A204.1 (cell line): ENCODE results near the gene CACNA1F.

Experiments
- FAIRE-seq: peaks from 2 replicates; lab custom pipeline; 2012; peaks lifted over from hg19 to GRCh38; lab: Jason Lieb, UNC

The CACNA1F gene

DNA sequence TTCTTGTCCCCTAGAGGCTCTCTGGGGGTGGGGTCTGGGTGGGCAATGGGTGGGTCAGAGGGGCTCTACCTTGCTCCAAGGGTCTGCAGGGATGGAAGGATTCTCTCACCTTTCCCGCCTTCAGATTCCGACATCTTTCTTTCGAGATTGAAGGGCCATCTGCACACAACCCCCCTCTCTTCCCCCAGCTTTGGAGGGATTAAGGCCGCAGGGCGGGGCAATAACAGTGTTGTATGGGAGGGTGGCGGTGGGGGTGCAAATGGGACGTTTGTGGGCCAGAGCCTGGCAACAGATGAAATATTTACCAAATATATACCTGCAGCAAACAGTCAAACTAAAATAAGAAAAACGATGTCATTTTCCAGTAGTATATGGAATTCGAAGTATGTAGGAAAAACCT lies at the start of gene CACNA1F:
TSS of gene CACNA1F (minus strand) at position 165 of the 400 bp plus-strand sequence. CDS start at position 134, 31 bp downstream.
- no peak for FAIRE-seq

DNA sequence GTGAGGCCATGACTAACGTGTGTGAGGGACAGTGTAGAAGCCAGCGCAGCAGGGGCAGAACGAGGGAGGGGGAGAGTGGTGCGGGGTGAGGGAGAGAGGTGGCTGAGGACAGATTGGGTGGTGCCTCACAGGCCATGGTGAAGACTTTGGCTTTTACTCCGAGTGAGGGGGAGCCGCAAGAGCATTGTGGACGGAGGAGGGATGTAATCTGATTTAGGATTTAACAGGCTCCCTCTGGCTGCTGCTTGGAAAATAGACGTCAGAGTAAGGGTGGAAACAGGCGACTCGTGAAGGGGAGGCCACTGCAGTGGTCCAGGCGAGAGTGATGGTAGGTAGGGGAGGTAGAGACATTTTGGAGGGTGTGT lies 49.5 kb upstream of the CACNA1F start:
- no peak for FAIRE-seq

DNA sequence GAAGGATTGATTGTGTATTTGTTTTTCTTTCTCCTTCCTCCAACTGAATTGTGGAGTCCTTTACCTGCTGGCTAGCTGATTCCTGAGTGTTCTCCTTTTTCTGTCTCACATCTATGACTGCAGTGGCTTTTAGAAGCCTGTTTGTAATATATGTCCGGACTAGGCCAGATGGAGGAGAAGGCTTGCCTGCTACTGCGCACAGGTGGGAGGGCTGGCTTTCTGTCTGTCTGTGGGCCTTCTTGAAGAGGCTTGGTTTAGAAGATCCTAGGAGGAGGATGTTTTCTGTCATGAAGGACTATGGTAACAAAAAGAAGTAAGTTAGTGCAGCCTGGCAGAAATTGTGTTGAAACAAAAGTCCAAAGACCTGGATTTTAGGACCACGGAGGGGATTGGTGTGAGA lies 44.9 kb upstream of the CACNA1F start:
- FAIRE-seq: no peak

DNA sequence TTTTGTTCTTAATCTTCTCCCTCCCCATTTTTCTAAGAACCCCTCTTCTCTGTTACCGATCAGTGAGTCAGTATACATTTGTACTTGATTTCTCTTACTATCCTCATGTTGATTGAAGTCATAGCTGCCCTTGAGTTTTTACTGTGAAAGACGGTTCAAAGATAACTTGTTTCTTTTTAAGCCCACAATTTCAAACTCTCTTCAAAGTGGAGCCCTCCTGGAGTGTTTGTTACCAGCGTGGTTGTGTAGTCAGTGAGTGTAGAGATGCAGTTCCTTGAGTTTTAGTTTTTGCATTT lies 44.3 kb upstream of the CACNA1F start:
- FAIRE-seq: no peak

DNA sequence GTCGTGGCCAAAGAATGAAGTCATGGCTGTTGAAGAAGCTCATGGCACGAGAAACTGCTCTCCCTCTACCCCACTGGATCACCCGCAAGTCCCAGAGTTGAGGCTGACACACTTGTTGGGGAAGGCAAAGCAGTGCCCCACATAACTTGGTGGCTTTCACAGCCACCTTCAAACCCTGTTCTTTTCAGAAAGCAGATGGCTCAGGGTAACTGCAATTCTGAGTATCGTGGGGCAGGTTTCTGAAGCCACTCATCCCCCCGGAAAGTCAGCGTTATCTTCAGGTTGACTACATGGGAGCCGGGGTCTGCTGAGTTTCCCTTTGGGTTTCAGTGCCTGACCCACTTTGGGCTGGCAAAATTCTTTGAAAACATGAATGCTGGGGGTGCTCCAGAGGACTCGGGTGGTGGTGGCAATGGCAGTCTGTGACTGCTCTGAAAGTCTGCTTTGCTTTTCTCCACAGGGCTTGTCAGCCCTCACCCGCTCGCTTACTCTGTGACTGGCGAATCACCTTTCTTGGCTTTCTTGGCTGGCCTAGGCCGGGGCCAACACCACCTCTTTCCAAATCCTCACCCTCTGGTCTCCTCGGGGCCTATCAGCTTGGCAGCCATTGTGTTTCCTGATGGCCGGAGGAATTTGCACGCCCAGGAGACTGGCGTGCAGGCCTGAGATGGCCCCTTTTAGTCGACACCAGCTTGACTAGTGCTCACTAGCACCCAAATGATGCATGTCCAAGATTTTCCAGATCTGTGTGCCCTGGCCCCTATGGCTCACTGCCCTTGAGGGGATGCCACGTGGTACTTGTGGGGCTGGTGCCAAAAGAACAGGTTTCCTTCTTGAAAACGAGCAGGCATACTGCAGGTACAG lies 43.8 kb upstream of the CACNA1F start:
- FAIRE-seq: no peak

DNA sequence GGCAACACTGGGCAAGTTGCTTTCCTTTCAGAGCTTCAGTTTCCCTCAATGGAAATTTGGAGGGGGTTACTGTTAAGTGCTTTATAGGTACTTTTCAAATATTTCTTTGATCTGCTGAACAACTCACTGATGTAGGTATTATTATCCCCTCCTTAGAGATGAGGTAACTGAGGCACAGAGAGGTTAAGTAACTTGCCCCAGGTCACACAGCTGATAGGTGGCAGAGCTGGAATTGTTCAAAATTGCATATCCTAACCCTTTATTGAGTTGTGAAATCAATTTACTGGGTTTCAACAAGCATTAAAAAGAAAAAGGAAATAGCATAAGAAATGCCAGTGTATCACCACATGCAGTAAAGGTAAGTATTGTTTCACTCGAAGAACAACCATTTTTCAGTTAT lies 43.1 kb upstream of the CACNA1F start:
- no peak for FAIRE-seq

DNA sequence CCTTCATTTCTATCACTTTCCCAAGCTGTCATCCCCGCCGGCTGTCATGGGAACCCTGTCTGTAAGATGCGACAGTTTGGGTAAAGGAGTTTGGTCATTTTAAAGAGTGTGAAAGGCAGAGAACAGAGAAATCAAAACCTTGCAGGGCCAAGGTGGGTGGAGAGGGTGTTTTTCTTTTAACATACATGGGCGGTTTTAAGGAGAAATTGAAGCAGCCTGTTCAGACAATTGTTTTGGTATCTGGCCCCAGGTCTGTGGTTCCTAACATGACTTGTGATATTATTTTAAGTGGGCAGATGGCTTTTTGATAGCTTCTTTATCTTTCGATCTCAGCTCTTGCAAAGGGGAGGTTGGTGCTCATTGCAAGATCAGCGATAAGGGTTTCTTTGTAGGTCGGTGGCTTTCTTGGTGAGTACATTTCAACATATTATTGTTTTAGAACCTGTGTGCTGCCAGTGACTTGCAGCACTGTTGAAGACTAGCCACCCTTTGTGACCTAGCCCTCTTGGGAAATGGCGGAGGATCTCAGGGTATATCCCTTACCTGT lies 40.1 kb upstream of the CACNA1F start:
- no peak for FAIRE-seq

DNA sequence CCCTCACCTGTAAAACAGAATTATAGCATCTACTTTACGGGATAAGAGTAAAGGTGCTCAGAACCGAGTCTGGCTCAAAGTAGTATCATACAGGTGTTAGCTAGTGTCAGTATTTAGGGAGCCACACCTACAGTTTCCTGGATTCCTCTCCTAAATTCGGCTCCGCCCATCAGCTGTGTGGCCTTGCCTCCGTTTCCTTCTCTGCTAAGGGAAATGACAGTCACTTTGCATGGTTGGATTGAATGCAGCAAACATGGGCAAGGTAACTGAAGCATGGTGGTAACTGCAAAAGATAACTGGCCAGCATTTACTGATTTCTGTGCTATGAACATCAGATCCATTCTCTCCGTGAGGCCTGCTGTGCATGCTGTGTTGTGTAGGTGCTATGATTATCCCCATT lies 39.3 kb upstream of the CACNA1F start:
- FAIRE-seq: no peak

DNA sequence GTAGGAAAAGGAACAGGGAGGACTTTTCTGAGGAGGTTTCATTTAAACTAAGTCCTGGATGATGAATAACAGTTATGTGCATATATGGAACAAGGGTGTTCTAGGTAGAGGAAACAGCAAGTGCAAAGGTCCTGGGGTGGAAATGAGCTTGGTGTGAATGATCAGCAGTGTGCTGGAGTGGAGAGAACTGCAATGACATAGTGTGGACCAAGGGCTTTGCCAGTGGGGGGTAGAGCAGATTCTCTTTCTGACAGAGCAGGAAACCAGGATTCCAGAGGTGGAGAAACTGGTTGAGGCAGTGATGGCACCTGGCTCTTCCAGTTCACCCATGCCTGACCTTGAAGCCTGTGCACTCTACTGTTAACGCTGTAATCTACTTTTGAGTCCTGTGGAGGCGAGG lies 38.2 kb upstream of the CACNA1F start:
- no peak for FAIRE-seq

DNA sequence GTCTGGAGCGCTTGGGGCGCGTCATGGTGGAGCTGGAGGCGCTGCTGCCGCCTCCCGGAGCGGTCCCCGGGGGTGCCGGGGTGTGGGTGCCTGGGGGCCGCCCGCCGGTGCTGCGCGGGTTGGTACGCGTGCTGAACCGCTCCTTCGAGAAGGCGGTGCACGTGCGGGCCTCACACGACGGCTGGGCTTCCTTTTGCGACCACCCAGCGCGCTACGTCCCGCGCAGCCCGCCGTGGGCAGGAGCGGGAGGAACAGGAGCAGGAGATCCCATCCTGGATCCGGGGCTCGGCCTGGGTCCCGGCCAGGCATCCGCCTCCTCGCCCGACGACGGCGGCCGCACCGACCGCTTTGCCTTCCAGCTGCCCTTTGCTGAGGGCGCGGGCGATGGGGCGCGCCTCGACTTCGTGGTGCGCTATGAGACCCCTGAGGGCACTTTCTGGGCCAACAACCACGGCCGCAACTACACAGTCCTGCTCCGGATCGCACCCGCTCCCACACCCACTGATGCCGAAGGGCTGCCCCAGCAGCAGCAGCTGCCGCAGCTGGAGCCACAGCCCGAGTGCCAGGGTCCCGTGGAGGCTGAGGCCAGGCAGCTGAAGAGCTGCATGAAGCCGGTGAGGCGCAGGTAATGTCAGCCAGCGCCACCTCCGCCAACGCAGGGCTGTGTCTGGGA lies 37.2 kb upstream of the CACNA1F start:
- FAIRE-seq: no peak

DNA sequence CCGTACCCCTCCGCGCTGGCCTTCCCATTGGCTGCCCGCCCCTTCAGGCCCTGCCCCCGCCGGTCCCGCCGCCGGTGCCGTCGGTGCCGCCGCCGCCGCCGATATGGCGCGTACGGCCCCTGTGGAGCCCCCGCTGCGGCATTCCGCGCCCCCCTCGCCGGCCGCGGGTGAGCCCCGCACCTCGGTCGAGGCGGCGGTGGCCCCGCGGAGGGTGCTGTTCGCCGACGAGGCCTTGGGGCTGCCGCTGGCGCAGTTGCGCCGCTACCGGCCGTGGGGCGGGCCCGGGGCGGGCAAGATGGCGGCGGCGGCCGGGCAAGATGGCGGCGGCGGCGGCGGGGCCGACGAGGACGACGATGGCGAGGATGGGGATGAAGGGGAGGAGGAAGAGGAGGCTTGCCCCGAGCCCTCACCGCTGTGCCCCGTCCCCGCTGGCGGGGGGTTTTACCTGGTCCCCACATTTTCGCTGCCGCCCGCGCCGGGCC lies 36.7 kb upstream of the CACNA1F start, which contains the start of gene PPP1R3F:
TSS of gene PPP1R3F (plus strand) at position 27 of the 482 bp plus-strand sequence. CDS start at position 104, 77 bp downstream.
- FAIRE-seq: no peak

DNA sequence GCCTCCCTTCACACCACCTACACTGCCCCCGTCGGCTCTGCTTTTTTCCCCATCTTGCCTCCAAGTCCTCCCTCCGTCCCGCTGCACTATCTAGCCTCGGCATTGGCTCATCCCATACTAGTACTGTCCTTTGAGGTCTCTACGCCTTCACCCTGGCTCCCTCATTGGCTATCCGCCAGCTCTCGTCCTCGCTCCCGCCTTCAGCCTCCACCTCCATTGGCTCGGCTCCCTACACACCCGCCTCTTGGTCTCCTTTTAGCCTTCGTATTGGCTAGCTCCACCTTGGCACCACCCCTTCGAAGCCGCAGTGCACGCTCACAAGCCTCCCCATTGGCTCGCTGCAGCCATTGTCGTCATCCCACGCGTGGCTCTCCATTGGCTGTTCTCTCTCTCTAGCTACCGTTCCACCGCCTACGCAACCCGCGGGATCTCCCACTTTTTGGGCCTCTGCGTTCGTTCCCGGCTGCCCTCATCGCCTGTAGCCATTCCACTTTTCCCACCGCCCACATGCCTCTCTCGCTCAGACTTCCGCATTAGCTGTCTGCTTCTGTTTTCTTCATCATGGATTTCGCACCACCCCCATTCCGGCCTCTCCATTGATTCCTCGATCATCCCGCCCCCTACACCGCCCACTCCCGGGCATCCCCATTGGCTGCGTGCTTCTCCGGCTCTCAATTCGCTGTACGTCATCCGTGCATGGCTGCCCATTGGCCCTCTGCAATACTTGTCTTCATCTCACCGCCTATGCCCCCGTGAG lies 36.0 kb upstream of the CACNA1F start:
- FAIRE-seq: peak; percentile 96

DNA sequence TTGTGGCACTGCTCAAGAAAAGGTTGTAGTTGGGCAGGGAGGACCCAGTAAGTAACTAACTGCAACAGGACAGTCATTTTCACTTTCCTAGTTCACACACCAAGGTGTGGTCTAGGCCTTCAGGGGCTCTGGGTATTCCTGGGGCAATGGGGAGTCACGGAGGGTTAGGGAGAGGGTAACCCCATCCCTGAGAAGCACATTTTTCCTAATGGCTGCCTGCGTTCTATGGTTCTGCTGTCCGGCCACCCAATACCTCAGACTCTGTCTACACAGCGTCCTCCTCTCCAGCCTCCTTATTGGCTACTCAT lies 35.5 kb upstream of the CACNA1F start:
- FAIRE-seq: no peak

DNA sequence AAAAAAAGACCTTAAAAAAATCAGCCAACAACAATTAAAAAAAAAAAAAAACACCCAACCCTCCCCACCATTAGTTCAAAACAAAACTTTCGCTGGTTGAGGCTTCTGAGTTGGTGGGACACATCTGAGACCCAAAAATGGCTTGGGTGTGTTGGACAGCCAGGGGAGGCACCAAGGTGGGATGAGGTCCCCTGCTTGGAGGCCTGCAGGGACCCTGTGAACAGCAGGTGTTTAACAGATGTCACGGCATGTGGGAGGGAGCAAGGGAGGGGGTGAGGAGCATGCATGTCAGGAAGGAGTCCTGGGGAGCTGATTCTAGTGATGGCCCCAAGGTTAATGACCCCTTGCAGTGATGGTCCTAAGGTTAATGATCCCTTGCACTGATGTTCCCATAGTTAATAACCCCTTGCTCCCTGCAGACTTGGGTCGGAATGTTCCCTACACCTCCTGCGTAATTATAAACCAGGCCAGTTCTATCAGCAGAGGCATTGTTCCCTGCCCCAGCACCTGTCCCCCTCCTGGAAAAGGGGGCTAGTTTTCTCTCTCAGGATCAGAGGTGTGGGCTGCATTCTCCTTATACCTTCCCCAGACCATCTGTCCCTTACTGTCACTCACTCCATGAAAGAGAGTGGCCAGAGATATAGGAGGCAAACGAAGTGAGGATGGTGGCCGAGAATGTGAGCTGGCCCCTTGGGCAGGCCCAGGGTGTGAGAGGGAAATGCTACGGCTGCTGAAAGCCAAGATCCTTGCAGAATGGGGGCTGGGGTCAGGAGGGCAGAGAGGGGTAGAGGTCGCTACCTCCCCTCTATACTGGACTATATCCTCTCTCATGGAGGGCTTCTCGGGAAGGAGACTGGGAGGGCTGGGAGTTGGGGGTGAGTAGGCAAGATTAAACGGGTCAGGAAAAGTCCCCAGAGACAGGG lies 33.6 kb upstream of the CACNA1F start:
- no peak for FAIRE-seq

DNA sequence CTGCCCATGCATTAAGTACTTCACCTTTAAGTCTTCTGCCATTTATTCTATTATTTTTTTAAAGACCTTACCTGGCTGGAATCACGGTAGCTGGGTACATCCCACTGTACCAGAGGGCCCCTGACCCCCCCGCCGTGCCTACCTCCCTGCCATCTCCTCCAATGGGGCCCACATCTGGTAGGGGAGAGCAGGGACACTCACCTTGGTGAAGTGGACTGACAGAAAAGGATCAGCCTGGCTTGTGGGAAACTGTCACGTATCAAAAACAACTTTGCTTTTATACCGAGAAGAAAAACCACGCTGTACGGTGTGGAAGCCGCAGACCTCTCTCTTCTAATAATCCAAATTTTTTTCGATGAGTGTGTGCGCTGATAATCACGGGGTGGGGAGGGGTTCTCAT lies 31.3 kb upstream of the CACNA1F start, which contains the start of gene FOXP3:
TSS of gene FOXP3 (minus strand) at position 251 of the 400 bp plus-strand sequence. CDS start 6,205 bp downstream, outside the sequence.
- no peak for FAIRE-seq

DNA sequence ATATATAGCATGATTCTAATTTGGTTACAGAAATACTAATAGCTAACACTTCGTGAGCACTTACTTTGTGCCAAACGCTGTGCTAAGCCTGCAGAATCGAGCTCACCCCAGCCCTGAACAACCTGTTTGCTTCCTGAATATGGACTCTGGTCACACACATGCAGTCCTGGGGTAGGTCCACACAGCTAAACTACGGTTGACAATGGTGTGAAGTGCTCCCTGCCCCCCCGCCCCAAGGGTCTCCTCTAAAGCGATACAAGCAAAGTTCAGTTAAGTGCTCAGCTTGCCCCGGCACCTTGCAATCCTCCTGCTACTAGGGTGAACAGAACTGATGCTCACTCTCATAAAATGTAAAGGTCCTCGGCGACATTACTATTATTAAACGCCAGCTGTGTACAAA lies 30.5 kb upstream of the CACNA1F start:
- FAIRE-seq: no peak

DNA sequence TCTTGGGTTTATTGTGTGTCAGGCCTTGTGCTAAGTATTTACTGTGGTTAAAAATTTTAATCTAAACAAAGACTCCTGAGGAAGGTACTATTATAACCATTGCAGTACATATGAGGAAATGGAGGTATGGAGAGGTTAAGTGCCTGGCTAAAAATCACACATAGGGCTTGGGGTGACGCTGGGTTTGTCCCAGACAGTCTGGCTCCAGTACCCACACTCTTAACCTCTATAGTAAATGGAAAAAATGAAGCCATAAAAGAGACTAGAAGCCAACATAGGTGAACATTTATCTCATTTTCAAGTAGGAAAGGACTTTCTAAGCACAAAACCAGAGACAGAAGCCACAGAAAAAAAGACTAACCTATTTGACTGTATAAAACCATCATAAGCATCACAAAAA lies 29.5 kb upstream of the CACNA1F start:
- FAIRE-seq: no peak

DNA sequence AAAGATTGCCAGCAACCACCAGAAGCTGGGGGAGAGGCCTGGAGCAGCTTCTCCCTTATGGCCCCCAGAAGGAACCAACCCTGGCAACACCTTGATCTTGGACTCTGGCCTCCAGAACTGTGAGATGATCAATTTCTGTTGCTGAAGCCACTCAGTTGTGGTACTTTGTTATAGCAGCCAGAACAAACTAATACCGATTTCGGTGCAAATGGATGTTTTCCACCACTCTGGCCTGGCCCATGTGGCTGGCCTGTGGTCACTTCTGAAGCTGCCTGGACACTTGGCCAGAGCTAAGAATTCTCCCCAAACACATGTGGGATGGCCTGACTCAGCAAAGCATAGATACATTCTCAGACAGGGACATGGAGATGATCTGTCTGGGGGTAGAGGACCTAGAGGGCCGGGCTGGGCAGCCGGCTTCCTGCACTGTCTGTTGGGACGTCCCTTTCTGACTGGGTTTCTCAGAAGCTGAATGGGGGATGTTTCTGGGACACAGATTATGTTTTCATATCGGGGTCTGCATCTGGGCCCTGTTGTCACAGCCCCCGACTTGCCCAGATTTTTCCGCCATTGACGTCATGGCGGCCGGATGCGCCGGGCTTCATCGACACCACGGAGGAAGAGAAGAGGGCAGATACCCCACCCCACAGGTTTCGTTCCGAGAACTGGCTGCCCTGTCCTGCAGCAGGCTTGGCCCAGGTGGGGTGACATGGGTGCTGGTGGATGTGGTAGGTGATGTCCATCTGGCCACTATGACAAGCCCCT lies 27.3 kb upstream of the CACNA1F start:
- FAIRE-seq: no peak

DNA sequence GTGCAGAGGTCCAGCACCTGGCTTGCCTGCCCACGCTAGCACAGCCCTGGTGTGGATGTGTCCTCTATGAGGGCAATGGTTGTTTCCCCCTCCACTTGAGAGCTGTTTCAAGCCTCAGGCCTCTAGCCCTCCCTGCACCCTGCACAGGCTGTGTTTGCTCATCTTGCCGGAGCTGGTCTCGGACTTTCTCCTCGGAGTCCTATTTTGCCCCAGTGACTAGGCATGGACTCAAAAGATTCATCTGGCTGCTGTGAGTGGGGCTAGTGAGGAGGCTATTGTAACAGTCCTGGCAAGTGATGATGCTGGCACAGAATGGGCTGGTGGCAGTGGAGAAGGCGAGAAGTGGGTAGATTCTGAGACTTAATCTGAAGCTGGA lies 25.6 kb upstream of the CACNA1F start:
- no peak for FAIRE-seq

DNA sequence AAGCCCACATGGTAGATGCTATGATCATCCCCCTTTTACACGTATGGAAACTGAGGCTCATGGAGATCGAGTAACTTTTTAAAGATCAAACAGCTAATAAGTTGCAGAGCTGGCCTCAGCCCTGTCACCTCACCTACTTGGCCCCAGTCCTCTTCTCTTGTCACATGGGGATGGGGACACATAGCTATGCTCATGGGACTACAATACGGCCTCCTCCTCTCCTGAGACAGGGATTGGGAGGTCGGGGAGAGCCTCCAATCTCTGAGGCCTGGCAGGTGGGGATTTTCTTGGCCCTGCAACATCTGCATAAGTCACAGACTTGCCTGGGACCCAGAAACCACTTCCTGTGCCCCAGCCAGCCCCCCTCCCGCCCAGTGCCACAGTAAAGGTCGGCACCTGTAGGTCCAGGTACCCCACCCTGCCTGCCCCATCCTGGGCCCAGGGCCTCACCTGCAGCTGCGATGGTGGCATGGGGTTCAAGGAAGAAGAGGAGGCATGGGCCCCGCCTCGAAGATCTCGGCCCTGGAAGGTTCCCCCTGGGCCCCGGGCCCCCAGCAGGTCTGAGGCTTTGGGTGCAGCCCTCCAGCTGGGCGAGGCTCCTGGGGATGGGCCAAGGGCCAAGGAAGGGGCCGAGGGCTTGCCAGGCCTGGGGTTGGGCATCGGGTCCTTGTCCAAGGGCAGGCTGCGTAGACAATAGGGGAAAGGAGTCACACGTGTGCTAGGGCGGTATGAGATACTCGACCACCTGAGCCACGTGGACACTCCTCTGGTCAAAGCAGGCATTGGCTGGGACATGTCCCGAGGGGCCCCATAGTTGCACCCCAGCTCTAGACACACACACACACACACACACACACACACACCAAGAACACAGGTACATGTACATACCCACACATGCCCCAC lies 25.0 kb upstream of the CACNA1F start:
- FAIRE-seq: no peak
